ENCODE measurements around the gene XRCC2.

Gene XRCC2

GRCh38 chr7:152673897-152674296 lies 2.0 kb downstream of the XRCC2 start:
- H3K4me3 ChIP-seq (ENCODE audit: low read length) = no peak overlapping the region
- TF ChIP-seq CTCF (IDR thresholded peaks at IDR 0.05; ENCODE audit: insufficient read depth, low read depth, low read length, missing control alignments) = no peak
- peak; percentile 53 for DNase-seq (ENCODE audit: low read depth)

GRCh38 chr7:152672626-152673025 lies 3.3 kb downstream of the XRCC2 start:
- no peak for DNase-seq (ENCODE audit: low read depth)
- H3K4me3 ChIP-seq (ENCODE audit: low read length) = no peak overlapping the region
- no peak for TF ChIP-seq CTCF (IDR thresholded peaks at IDR 0.05; ENCODE audit: insufficient read depth, low read depth, low read length, missing control alignments)

- no peak for TF ChIP-seq CTCF (IDR thresholded peaks at IDR 0.05; ENCODE audit: insufficient read depth, low read depth, low read length, missing control alignments)
- H3K4me3 ChIP-seq (ENCODE audit: low read length) = no peak overlapping the region
- DNase-seq (ENCODE audit: low read depth) = no peak
These were observed 6.2 kb downstream of the XRCC2 start for GRCh38 chr7:152669758-152670157.

GRCh38 chr7:152668975-152669374 lies 7.0 kb downstream of the XRCC2 start:
- TF ChIP-seq CTCF (IDR thresholded peaks at IDR 0.05; ENCODE audit: insufficient read depth, low read depth, low read length, missing control alignments) = no peak
- DNase-seq (ENCODE audit: low read depth) = no peak
- no peak overlapping the region for H3K4me3 ChIP-seq (ENCODE audit: low read length)

- peak; percentile 58 for DNase-seq (ENCODE audit: low read depth)
- no peak for TF ChIP-seq CTCF (IDR thresholded peaks at IDR 0.05; ENCODE audit: insufficient read depth, low read depth, low read length, missing control alignments)
- no peak overlapping the region for H3K4me3 ChIP-seq (ENCODE audit: low read length)
These were observed 8.0 kb downstream of the XRCC2 start for GRCh38 chr7:152667958-152668357.

- no peak for DNase-seq (ENCODE audit: low read depth)
- no peak for TF ChIP-seq CTCF (IDR thresholded peaks at IDR 0.05; ENCODE audit: insufficient read depth, low read depth, low read length, missing control alignments)
- no peak overlapping the region for H3K4me3 ChIP-seq (ENCODE audit: low read length)
These were observed 9.9 kb downstream of the XRCC2 start for GRCh38 chr7:152666078-152666477.

- no peak for TF ChIP-seq CTCF (IDR thresholded peaks at IDR 0.05; ENCODE audit: insufficient read depth, low read depth, low read length, missing control alignments)
- no peak overlapping the region for H3K4me3 ChIP-seq (ENCODE audit: low read length)
- DNase-seq (ENCODE audit: low read depth) = peak; percentile 36
These were observed 11.3 kb downstream of the XRCC2 start for GRCh38 chr7:152664636-152665035.

All from epithelial cell of esophagus (primary cell).